ENCODE results near the gene FDXR.

DNA sequence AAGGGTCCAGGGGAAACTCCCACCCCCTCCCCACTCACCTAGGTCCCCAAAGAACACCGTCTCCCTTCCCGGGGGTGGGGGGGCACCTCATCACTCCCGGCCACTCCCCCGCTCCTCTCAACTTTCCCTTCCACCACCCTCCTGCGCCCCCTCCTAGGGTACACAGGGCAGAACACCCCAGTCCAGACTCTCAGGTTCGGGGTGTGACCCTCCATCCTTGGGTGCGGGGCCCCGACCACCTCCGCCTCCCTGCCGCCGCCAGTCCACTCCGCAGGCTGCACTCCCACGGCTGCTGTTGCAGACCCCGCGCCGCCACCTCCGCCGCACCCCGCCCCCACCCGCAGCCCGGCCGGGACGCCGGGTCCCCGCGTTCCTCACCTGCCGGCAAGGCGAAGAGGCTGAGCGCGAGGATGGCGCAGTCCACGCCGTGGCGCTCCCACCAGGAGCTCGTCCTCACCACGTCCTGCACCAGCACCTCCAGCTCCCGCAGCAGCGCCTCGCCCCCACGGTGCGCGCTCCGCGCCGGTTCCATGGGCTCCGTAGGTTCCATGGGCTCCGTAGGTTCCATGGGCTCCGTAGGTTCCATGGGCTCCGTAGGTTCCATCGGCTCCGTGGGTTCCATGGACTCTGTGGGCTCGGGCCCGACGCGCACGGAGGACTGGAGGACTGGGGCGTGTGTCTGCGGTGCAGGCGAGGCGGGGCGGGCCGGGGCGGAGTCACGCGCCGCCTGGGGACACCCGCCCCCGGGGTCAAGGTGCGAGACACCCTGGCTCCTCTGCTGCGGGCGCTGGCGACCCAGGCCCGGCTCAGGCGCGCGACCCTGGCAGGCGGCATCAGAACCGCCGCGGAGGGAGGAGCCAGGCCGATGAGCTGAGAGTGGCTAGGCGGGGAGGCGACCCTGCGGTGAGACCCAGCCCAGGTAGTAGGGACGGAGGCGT lies 20.4 kb upstream of the FDXR start, which contains the start of gene FADS6:
- TF ChIP-seq, protein P1, sequence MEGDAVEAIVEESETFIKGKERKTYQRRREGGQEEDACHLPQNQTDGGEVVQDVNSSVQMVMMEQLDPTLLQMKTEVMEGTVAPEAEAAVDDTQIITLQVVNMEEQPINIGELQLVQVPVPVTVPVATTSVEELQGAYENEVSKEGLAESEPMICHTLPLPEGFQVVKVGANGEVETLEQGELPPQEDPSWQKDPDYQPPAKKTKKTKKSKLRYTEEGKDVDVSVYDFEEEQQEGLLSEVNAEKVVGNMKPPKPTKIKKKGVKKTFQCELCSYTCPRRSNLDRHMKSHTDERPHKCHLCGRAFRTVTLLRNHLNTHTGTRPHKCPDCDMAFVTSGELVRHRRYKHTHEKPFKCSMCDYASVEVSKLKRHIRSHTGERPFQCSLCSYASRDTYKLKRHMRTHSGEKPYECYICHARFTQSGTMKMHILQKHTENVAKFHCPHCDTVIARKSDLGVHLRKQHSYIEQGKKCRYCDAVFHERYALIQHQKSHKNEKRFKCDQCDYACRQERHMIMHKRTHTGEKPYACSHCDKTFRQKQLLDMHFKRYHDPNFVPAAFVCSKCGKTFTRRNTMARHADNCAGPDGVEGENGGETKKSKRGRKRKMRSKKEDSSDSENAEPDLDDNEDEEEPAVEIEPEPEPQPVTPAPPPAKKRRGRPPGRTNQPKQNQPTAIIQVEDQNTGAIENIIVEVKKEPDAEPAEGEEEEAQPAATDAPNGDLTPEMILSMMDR (IDR thresholded peaks at IDR 0.05): no peak
- no peak for TF ChIP-seq ZFX (IDR thresholded peaks at IDR 0.05; ENCODE audit: borderline replicate concordance)
